NB4 (cell line): Measurements from ENCODE around the gene C2CD2.
"Not testable (repeated sequence)": the region's sequence is repeated elsewhere in the genome, so short reads cannot be mapped to it uniquely, and the experiment has no call there.

Experiments used
- DNase-seq: peaks from one replicate; pipeline ENCODE4 v3.0.0; 2010; ENCODE audit warnings: low read depth
- H3K4me3 ChIP-seq: one replicate; pipeline ENCODE4 v1.5.1; 2011; ENCODE audit warnings: mild to moderate bottlenecking, low read depth, low read length, moderate library complexity
- MYC ChIP-seq: IDR thresholded peaks from 2 replicates; pipeline ENCODE4 v1.6.1; 2011; ENCODE audit warnings: low read depth, low read length
- POLR2A ChIP-seq: IDR thresholded peaks from 2 replicates; pipeline ENCODE4 v1.6.1; 2011; ENCODE audit warnings: mild to moderate bottlenecking; ENCODE audit not compliant: insufficient read length; ENCODE audit errors: extremely low read depth
- TF ChIP-seq, protein P1 (sequence below): IDR thresholded peaks from one replicate; pipeline ENCODE4 v1.5.1; 2012; ENCODE audit warnings: low read depth, low read length
- TF ChIP-seq, protein P2 (sequence below): IDR thresholded peaks from 2 replicates; pipeline ENCODE4 v1.6.1; 2011; ENCODE audit warnings: low read depth, low read length

C2CD2 gene

DNA sequence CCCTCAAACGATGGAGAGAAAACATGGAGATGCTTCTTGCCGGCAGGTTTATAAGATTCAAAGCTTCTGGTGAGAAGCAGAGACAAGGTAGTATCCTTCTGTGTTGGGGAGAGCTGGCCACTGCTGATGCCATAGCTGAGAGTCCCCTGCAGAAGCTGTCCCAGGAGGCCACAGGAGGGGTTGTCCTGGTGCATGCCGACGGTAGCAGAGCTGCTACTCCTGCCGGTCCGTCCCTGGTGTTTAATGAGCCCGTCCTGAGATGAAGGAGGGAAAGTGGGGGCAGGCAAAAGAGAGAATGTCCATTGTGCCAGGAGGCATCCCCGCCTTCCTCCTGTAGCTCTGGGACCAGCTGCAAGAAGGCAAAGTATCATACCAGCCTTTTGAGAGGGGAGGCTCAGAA, 10.4 kb upstream of the C2CD2 start:
- no peak overlapping the region for H3K4me3 ChIP-seq
- TF ChIP-seq POLR2A (no peak), MYC (no peak)
- TF ChIP-seq, protein P1, sequence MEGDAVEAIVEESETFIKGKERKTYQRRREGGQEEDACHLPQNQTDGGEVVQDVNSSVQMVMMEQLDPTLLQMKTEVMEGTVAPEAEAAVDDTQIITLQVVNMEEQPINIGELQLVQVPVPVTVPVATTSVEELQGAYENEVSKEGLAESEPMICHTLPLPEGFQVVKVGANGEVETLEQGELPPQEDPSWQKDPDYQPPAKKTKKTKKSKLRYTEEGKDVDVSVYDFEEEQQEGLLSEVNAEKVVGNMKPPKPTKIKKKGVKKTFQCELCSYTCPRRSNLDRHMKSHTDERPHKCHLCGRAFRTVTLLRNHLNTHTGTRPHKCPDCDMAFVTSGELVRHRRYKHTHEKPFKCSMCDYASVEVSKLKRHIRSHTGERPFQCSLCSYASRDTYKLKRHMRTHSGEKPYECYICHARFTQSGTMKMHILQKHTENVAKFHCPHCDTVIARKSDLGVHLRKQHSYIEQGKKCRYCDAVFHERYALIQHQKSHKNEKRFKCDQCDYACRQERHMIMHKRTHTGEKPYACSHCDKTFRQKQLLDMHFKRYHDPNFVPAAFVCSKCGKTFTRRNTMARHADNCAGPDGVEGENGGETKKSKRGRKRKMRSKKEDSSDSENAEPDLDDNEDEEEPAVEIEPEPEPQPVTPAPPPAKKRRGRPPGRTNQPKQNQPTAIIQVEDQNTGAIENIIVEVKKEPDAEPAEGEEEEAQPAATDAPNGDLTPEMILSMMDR, result no peak
- TF ChIP-seq, protein P2, sequence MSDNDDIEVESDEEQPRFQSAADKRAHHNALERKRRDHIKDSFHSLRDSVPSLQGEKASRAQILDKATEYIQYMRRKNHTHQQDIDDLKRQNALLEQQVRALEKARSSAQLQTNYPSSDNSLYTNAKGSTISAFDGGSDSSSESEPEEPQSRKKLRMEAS, result no peak

DNA sequence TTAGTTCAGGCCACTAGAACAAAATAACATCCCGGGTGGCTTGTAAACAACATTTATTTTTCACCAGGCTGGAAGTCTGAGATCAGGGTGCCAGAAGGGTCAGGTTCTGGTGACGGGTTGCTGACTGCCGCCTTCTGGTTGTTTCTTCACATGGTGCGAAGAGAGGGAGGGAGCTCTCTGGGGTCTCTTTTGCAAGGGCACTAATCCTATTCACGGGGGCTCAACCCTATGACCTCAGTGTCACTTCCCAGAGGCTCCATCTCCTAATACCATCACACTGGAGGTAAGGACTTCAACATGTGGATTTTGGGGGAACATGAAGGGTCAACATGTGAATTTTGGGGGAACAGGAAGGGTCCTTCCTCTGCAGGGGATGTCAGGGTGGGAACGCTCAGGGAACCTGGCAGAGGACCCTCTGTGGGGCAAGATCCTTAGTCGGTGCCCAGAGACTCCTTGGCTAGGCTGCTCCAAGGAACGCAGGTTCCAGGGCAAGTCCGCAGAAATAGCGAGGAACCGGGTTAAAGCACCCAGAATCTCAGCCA, 8.7 kb upstream of the C2CD2 start:
- DNase-seq, result no peak
- H3K4me3 ChIP-seq, result no peak overlapping the region
- TF ChIP-seq, protein P1, result no peak
- TF ChIP-seq, protein P2, result no peak
- TF ChIP-seq POLR2A, result no peak
- TF ChIP-seq MYC, result no peak

More for the DNA sequence above, 10.4 kb upstream of the C2CD2 start:
- DNase-seq, result no peak

DNA sequence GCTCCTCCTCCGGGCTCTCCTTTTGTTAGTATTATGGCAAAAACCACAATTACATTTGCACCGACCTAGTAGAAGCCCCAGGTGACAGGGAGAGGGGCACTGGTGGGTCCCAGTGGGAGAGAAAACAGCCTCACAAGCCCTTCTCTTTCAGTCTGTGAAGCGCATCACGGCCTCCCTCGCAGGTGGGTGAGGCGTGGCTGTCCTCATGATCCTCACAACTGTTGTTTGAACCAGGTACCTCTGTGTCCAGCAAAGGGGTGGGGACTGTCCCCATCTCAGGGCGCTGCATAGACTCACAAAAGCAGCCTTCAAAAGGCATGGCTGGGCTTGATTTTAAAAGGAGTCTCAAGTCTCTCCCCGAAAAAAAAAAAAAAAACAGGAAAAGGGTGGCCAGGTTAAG, 7.9 kb upstream of the C2CD2 start:
- H3K4me3 ChIP-seq, result no peak overlapping the region
- DNase-seq, result no peak
- no peak for TF ChIP-seq MYC
- TF ChIP-seq, protein P2, result no peak
- TF ChIP-seq POLR2A, result no peak
- TF ChIP-seq, protein P1, result no peak

DNA sequence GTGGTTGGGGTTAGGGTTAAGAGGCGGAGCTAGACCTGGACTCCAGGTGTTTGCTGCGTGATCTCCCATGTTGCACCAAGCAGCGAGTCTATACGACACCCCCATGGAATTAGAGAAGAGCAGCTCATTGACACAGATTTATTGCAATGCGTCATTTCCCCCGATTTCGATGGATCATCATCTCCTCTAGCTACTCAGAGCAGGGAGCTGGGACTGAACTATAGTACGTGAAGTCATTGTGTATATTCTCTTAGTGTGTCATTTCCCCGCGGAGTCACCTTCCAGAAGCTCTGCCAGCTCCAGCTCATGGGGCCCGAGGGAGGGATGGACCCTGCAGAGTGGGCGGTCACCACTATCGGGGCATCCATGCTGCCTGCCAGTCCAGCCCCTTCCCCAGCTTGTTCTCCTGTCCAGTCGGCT, 7.5 kb upstream of the C2CD2 start:
- no peak for DNase-seq
- H3K4me3 ChIP-seq, result no peak overlapping the region
- TF ChIP-seq POLR2A (no peak), MYC (no peak)
- TF ChIP-seq, protein P2, result no peak
- TF ChIP-seq, protein P1, result no peak

DNA sequence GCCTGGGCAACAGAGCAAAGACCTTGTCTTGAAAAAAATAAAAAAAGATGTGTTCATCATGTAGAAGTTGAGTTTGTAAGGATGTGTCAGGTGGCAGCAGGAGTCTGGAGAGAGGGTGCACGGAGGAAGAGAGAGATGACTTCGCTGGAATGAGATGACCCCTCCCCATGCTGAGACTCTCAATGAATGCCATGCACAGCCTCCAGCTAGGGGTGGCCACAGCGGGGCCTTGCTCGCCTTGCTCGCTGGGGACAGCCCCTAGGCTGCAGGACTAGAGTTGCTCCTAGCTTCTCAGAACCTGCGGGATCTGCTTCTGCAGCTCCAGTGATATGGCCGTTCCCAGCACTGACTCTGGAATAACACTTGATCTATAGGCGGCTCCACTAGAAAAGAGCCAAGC, 6.6 kb upstream of the C2CD2 start:
- TF ChIP-seq POLR2A (no peak), MYC (no peak)
- TF ChIP-seq, protein P2, result no peak
- TF ChIP-seq, protein P1, result no peak
- DNase-seq, result no peak
- H3K4me3 ChIP-seq, result no peak overlapping the region

DNA sequence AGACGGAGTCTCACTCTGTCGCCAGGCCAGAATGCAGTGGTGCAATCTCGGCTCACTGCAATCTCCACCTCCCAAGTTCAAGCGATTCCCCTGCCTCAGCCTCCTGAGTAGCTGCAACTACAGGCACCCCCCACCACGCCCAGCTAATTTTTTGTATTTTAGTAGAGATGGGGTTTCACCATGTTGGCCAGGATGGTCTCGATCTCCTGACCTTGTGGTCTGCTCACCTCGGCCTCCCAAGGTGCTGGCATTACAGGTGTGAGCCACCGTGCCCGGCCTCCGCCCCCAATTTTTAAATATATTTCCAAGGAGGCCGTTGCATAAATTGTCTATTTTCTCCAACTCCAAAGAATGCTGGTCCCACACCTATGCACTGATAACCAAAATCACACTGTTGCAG, 5.9 kb upstream of the C2CD2 start:
- not testable (repeated sequence) for DNase-seq

More for the DNA sequence above, 5.9 kb upstream of the C2CD2 start:
- H3K4me3 ChIP-seq, result not testable (repeated sequence)
